ENCODE measurements around the gene CHAF1A.

Gene CHAF1A, protein sequence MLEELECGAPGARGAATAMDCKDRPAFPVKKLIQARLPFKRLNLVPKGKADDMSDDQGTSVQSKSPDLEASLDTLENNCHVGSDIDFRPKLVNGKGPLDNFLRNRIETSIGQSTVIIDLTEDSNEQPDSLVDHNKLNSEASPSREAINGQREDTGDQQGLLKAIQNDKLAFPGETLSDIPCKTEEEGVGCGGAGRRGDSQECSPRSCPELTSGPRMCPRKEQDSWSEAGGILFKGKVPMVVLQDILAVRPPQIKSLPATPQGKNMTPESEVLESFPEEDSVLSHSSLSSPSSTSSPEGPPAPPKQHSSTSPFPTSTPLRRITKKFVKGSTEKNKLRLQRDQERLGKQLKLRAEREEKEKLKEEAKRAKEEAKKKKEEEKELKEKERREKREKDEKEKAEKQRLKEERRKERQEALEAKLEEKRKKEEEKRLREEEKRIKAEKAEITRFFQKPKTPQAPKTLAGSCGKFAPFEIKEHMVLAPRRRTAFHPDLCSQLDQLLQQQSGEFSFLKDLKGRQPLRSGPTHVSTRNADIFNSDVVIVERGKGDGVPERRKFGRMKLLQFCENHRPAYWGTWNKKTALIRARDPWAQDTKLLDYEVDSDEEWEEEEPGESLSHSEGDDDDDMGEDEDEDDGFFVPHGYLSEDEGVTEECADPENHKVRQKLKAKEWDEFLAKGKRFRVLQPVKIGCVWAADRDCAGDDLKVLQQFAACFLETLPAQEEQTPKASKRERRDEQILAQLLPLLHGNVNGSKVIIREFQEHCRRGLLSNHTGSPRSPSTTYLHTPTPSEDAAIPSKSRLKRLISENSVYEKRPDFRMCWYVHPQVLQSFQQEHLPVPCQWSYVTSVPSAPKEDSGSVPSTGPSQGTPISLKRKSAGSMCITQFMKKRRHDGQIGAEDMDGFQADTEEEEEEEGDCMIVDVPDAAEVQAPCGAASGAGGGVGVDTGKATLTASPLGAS

DNA sequence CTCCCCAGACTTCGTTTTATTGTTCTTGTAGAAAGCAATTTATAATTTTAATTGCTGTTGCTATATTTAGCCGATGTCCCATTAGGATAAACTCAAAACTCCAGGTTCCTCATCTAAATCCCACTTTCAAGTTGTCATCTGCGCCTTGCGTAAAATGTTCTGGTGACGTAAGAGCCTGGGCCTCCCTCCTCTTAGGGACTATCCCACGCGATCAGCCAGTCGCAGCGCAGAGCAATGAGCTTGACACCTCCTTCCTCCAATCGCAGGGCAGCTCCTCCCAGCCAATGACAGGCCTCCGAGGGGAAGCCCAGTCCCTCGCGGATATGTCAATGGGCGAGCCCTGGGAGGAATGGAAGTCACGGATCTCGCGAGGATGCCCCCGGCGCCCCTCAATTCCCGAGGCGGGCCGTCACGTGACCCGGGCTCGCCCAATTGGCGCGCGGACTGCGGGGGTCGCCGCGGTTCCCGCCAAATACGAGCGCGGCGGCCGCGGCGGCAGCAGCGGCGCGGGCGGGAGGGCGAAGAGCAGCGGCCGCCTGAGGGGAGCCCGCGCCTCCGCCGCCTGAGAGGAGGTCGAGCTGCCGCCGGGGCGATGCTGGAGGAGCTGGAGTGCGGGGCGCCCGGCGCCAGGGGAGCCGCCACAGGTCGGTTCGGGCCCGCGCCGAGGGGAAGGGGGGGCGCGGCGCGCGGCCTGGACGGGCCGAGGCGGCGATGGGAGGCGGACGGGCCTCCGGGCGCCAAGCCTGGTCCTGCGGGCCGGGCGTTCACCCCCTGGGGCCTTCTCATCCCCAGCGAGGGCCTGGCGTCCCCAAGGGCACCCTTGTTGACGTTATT lies at the start of gene CHAF1A:
Gene CHAF1A, plus strand, starts transcription at position 470 of the 834 bp plus-strand sequence. Its CDS starts 123 bp downstream, at position 593.
- DNase-seq: peak; percentile 98

DNA sequence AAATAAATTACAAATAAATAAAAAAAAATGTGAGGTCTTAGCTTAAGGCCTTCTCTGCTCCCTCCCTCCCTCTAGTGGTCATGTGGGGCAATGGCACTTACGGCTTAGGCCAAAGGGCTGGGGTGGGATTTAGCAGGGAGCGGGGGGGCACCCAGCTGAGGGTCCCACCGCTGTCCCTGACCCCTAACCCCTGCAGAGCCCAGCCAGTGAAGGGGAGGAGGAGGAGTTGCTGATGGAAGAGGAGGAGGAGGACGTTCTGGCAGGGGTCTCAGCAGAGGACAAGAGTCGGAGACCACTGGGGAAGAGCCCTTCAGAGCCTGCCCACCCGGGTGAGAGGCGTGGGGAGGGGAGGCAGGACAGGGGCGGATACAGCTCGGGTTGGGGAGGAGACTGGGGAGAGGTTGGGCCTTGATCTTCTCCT lies 49.7 kb upstream of the CHAF1A start:
- DNase-seq: no peak

- DNase-seq: no peak
Measured at GRCh38 chr19:4354282-4354681, 48.2 kb upstream of the CHAF1A start.

- no peak for DNase-seq
Measured at GRCh38 chr19:4354897-4355296, 47.5 kb upstream of the CHAF1A start.

DNA sequence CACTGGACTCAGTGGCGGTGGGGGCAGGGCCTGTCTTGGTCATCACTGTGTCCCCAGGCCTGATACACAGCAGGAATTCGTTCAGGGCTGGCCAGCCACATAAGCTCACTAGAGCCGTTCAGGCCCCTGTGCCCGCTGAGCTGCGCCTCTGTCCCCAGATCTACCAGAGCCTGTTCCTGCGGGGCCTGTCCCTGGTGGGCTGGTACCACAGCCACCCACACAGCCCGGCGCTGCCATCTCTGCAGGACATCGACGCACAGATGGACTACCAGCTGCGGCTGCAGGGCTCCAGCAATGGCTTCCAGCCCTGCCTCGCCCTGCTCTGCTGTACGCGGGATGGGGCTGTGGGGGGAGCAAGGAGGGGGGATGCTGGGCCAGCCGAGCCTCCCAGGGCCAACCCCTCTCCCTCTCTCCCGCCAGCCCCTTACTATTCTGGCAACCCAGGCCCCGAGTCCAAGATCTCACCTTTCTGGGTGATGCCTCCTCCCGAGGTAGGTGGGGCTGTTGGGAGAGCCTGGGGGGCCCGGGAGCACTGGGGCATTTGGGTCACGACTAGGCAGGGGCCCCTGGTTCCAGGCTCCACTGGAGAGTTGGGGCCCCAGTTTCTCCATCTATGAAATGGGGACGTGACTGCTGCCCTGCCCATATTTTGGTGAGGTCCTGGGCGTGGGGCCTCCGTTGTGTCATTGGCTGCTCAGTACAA lies 45.2 kb upstream of the CHAF1A start:
- no peak for DNase-seq

DNA sequence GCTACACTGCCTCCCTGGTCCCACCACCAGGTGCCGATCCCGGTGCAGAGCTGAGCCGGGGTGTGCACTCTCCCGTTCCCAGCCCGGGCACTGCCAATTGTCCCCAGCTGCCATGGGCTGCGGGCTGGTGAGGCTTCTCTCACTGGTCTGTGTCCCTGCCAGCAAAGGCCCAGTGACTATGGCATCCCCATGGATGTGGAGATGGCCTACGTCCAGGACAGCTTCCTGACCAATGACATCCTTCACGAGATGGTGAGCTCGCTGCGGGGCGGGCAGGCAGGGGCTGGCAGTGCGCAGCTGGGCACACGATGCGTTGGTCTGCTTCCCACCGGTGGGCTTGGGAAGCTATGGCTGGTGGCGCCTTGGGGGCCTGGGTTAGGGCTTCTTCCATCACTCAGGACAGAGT lies 44.5 kb upstream of the CHAF1A start:
- no peak for DNase-seq

DNA sequence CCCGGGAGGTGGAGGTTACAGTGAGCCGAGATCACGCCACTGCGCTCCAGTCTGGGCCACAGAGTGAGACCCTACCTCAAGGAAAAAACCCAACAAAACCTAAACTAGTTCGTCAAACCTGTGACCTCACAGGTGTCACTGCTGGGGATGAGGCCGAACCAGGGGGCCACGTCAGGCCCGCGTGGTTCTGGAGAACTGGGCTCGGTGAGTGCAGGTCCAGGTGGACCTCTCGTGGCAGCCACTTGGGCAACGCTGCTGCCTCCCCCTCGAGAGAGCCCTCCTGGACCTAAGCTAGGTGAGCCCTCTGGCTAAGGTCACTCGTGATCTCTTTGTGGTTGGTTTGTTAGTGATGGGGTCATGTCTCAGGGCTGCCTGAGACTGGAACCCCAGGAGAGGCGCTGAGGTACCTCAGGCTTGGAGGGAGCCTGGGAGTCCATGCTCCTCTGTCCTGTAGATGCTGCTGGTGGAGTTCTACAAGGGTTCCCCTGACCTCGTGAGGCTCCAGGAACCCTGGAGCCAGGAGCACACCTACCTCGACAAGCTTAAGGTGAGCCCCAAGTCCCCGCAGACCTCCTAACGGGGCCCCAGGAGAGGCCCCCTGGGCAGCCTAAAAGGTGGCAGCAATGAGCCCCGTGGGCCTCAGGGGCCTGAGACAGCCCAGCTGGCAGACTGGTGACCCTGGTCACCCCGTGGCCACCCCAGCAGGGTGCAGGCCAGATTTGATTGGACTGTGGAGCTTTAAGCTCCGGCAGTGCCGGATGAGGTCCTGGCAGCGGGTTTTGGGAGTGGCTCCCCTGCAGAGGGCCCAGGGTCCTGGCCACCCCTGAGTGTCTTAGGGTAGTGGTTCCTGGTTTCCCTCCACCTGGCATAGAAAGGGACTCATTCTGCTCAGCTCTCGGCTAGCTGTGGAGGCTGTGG lies 43.5 kb upstream of the CHAF1A start:
- no peak for DNase-seq

GRCh38 chr19:4359627-4360000 lies 42.8 kb upstream of the CHAF1A start:
- no peak for DNase-seq

DNA sequence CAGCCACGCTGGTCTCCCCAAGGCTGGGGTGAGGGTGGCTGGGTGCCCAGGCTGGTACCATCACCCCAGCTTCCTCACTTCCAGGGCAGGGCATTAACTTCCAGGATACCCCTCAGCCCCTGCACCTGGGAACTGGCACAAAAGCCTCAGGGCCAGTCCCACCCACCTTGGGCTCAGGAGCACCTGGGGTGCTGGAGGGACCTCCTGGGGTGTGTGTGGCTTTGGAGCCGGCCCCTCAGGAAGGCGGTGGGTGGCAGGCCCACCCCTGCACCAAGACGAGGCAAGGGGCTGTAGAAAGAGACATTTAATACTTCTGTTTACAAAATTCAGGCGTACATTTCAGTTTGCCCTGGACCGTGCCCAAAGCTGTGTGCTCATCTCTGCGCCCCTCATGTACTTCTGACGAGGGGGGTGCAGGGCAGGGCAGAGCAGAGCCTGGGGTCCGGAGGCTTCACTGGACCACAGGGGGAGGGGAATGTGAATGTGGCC lies 42.3 kb upstream of the CHAF1A start:
- no peak for DNase-seq

DNA sequence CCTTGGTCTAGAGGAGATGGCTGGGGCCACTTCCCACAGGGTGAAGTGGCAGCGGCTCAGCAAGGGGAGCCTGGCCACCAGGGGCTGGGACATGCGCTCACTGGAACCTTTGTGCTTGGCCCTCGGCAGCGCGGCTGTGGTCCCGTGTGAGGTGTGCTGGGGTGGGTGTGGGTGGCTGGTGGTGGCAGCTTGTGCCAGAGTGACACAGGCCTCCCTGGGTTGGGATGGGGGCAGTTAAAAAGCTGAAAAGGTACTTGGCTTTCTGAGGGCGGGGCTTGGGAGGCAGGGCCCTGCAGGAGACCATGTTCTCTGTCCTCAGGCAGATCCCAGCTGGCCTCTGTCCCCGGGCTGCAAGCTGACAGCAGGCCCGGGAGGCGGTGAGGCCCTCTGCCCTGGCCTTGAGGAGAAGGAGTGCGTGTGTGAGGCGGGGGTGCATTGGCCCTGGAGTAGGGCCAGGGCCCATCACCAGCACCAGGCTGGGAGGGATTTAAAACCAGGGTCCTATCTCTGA lies 41.7 kb upstream of the CHAF1A start:
- DNase-seq: no peak

- DNase-seq: no peak
Measured at GRCh38 chr19:4361152-4362046, 41.0 kb upstream of the CHAF1A start.

DNA sequence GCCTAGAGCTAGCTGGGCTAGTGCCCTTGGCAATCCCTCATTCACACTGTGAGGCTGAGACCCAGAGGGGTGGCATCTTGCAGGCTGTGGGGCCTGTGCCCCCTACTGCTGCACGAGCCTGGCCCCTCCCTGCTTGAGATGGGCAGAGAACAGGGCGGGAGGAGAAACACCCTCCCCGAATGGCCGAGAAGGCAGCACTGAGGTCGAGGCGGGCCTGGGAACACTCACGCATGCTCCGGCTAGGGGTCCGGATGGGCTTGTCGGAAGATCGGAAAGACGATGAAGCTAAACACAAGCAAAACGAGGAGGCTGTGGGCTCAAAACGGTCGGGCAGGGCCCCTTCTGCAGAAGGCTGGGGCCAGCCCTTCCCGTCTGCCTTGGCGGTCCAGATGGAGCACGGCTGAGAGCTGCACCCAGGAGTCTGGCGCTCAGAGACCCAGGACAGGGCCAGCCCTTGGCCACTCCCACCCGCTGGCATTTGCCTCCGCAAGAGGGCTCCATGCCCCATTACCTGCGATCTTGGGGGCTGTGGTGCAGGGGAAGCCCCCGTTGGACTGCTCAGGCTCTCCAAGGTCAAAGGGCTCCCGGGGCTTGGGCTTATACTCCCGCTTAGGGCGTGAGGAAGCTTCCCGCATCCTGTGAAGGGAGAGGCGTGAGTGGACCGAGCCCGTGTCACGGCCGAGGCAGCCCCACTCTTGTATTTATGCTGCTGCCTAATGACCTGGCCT lies 40.2 kb upstream of the CHAF1A start:
- no peak for DNase-seq

DNA sequence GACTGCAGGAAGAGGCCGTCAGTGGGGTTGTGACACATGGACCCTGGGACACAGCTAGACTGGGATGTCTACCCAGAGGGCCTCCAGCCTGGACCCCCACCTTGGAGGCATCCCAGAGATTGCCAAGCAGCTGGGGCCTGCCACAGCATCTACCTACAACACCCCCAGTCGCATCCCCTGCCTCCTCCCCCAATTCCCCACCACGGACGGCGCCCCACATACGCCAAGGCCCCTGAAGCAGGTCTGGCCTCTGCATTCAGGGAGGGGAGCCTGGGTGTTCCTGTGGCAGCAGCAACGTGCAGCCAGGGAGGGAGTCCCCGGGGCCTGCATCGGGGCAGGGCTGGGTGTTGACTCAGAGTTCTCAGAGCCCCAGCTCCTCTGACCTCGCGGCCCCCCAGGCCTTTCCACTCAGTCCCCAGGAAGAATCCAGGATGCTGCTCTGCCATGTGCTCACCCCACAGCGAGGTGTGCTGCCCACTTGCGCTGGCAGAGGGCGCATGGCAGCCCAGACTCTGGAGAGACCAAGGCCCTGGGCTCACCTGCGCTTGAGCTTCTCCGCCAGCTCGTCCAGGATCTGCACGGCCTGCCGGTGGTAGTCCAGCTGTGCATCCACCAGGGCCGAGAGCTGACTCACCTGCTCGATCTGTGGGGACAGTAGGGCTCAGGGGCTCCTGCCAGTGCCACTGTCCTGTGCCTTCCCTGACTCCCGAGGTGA lies 39.5 kb upstream of the CHAF1A start:
- no peak for DNase-seq

DNA sequence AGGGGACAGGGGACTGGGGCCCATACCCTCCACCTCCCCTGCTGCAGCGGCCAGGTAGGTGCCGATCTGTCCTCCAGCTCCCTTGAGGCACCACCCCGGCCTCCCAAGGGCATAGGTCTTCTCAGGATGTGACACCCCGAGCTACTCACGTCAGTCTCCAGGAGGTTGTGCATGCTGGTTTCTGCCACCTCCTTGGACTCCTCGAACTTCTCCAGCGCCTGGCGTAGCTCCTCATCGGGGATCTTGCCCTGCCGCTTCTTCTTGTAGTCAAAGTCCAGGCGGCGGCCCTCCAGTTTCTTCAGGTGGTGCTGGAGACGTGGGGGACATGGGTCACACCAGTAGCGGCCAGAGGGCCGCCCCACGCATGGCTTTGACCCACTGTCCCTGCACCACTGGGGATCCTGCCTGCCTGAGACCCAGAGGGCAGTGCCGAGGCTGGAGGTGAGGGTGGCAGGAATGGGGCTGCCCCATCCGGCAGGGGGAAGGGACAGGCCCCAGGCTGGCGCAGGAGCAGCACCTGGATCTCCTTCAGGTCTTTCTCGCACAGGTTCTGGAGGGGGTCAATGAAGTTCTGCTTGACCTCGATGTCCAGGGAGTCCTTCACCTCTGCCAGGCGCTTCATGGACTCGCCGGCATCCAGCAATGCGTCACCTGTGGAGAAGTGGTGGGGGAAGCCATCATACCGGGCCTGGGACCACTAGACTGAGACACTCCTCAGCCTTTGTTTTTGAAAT lies 38.7 kb upstream of the CHAF1A start:
- no peak for DNase-seq

GRCh38 chr19:4365341-4365740 lies 37.1 kb upstream of the CHAF1A start:
- DNase-seq: no peak

DNA sequence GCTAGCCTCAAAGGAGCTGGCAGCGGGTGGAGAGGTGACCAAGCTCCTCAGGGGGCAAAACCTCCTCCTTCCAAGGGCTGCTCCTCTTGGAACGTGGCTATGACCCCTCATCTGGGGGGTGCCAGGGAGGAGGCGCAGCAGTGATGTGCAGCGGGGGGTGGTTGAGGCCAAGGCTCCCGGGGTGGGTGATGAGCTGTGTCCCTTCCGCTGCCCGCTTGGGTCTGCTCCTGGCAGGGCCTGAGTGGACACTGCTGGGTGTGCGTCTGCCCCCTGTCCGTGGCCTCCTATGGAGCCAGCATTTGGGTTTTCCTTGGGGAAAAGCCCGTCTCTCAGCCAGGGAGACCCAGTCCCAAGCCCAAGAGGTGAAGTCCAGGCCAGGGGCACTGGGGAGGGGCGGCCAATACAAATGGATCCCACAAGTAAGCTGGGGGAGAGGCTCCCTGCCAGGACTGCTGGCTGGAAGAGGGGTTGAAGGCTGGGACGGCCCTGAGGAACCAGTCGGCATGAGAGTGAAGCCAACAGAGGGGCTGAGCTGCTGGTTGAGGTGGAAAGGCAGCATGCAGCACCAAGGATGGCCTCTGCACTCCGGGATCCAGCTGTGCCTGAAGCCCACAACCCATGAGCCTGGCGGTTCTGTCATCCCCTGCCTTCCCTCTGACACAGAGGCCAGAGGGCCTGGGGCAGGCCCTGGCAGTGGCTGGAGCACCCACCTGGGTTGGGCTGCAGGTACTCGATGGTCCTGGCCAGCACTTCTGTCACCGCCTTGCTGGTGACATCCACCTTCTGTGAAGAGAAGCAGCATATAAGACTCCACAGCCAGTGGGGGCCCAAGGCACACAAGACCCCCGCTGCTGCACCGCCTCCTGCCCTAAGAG lies 36.4 kb upstream of the CHAF1A start:
- no peak for DNase-seq

Data from NCI-H2081 treated with DMSO at 0.1 percent for 48 hours (cell line).